ENCODE measurements around the gene ZCCHC3.

Gene ZCCHC3

DNA sequence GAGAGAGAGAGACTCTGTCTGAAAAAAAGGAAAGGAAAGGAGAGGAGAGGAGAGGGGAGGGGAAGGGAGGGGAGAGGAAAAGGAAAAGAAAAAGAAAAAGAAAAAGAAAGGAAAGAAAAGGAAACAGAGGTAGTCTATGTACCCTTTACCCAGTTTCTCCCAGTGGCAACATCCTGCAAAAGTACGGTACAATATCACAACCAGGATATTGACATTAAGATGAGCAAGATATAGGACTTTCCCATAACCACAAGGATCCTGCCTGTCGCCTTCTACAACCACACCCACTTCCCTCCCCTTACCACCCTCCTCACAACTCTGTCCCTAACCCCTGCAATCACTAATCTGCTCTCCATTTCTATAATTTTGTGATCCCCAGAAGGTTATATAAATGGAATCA is 10.9 kb upstream of the ZCCHC3 start:
- no peak for DNase-seq

DNA sequence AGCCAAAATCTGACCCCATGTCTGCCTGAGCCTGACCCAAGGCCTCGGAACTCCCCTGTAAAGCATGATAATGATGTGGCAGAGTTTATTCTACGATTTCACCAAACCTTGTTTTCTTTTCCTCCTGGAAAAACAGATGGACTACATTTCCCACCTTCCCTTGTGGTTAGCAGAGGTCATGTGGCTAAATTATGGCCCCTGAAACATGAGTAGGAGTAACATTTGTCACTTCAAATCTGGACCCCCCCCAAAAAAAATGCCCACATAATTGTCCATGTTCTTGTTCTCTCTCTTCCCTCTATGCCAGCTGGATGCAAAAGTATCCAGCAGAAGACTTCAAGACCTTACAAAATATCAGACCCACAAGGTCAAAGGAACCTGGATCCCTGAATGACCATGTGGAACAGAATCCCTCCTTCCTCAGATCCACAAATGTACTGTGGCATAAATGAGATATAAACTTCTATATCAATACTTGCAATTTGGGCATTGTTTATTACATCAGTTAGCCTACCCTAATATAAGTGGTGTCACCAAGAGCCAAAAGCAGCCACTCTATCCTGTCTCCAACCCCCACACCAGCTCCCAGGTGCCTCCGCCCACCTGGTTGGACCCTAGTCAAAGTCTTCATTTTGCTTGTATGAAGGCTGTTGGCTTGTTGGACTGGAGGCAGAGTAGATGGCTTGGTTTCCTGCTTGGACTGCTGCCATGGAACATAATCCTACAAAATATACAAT is 8.2 kb upstream of the ZCCHC3 start:
- DNase-seq: no peak

DNA sequence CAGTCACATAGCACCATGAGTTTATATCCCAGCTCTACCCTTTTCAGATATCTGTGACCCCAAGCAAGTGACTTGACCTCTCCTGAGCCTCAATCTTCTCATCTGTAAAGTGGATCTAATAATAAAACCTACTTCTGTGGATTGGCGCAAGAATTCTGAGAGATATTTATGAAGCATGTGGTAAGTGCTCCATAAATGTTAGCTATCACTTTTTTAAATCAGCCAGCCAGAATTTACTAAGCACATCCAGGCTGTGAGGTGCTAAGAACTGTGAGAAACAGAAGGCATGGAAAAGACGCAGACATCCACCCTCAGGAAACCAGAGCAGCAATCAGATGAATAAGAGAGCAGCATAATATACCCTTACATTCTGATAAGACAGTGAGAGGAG is 7.7 kb upstream of the ZCCHC3 start:
- no peak for DNase-seq

- DNase-seq: peak; percentile 88
Observed at GRCh38 chr20:290084-290831, 7.1 kb upstream of the ZCCHC3 start, which contains the start of gene C20orf96. Gene C20orf96, minus strand, starts transcription at chr20:290750. Its CDS starts 140 bp downstream, at chr20:290610.

DNA sequence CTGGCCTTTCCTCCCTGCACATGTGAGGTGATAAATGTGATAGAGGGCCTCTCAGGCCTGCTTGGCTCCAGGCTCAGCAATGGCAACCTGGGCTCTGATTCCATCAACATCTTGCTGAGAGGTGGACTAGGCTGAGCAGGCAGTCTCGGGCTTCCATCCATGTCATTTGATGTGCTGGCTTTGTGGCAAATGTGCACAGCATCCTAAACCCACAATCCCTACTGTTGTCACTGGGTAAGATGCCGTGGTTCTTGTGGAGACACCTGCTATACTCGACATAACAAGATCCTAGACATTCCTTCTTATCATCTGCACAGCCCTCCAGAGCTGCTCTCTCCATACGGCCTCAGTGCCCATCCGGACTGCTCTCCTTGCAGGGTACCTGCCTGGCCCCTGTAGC is 2.8 kb upstream of the ZCCHC3 start:
- no peak for DNase-seq

GRCh38 chr20:295804-296203 is 1.6 kb upstream of the ZCCHC3 start:
- DNase-seq: no peak

DNA sequence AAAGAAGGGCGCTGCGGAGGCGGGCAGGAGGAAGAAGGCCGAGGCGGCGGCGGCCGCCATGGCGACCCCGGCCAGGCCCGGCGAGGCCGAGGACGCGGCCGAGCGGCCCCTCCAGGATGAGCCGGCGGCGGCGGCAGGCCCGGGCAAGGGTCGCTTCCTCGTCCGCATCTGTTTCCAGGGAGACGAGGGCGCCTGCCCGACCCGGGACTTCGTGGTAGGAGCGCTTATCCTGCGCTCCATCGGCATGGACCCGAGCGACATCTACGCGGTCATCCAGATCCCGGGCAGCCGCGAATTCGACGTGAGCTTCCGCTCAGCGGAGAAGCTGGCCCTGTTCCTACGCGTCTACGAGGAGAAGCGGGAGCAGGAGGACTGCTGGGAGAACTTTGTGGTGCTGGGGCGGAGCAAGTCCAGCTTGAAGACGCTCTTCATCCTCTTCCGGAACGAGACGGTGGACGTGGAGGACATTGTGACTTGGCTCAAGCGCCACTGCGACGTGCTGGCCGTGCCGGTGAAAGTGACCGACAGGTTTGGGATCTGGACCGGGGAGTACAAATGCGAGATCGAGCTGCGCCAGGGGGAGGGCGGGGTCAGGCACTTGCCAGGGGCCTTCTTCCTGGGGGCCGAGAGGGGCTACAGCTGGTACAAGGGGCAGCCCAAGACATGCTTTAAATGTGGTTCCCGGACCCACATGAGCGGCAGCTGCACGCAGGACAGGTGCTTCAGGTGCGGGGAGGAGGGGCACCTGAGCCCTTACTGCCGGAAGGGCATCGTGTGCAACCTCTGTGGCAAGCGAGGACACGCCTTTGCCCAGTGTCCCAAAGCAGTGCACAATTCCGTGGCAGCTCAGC is 780 bp downstream of the ZCCHC3 start:
- peak; percentile 43 for DNase-seq

DNA sequence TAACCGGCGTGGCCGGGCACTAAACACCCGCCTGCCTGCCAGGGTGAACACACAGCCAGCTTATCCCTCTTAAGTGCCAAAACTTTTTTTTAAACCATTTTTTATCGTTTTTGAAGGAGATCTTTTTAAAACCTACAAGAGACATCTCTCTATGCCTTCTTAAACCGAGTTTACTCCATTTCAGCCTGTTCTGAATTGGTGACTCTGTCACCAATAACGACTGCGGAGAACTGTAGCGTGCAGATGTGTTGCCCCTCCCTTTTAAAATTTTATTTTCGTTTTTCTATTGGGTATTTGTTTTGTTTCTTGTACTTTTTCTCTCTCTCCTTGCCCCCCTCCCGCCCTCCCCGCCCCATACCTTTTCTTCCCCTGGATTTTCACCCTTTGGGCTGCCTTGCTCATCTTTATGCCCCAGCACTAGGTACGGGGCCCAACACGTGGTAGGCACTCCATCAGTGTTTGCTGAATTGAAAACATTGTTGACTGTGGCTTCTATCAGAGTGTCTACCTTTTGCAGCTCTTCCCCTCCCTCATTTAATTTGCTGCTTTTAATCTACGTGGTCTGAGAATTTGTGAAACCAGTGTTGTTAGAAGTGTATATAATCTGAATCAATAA is 1.5 kb downstream of the ZCCHC3 start:
- DNase-seq: no peak

DNA sequence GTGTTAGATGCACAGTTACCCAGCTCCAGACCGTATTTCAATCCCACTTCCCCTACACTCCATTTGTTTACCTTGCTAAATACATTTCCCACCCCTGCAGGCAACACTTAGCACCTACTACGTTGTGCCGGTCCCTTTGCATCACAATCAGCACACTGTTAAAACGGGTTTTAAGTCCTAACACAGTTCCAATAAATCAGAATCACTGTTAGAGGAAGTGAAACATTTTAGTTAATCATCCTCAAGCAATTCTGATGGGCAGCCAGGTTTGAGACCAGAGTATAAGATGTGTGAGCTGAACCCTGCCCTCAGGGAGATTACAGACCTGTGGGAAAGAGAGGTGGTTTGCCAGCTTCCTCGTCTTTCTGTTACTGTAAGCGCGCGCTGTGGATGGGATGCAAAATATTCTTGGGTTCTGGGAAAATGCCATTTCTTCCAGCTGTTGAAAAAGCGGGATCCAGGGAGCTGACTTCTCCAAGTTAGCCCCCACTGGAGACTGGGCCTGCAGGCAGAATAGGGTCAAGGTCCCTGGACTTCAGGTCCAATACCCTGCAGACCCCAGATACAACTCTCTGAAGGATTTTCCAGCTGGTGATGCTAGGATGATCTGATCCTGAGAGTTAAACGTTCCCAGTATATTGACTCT is 3.1 kb downstream of the ZCCHC3 start:
- no peak for DNase-seq

GRCh38 chr20:301886-302848 is 4.8 kb downstream of the ZCCHC3 start:
- DNase-seq: no peak

DNA sequence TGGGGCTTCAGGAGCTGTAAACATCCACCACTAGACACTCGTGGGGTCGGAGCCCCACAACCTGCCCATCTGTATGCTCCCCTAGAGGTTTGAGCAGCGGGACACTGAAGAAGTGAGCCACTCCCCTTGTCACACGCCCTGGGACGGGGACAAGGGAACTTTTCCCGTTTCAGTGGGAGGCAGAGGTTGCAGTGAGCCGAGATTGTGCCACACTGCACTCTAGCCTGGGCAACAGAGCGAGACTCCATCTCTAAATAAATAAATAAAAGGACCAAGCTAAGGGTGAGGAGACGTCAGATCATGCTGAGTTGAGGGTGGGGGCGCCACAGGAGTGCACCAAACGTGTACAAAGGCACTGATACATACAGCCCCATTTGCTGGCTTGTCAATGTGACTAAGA is 8.4 kb downstream of the ZCCHC3 start:
- DNase-seq: no peak

DNA sequence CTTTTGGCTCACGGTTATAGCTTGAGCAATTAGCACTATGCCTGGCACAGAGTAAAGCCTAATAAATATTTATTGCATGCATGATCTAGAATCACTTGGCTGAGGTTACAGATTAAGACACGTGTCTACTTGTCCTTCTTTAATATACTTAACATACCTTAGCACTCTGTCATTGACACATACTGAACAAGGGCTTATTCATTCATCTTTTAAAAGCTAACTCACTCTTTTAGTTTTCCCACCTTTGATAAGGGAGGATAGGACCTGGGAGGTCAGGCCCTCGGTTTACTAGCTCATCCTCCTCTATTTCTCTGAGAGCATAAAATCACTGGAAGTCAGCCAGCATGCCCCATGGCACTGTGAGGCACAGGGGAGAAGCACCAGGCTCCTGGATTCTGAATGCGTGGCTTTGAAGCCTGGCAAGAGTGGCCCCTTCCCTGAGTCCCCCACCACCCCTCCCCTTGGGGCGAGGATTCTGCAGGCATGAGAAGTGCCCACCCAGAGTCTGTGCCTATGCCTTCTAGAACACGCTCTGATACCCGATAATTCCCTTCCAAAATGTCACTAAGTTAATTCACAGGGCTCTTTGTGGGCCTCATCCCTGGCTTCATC is 11.2 kb downstream of the ZCCHC3 start:
- no peak for DNase-seq

DNA sequence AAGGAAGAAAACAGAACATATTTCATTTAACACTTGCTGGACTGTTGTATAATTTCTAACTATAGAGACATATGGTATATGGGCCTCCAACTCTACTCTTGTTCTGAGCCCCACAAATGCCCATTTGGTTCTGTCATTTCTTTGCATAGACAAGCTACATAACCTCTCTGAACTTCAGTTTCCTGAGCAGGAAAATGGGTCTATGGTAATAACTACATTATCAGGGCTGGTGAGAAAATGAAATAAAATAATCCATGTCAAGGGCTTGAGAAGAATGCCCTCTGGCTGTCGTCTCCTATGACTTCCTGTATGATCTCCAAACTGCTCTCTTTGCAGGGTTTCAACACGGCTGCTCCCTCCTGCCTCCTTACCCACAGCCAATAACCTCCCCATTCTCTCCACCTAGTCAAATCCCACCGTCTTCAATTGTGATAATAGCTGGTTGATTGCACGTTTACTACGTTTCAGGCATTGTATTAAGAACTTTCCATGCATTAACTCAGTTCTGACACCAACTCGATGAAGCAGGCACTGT is 12.0 kb downstream of the ZCCHC3 start:
- no peak for DNase-seq

DNA sequence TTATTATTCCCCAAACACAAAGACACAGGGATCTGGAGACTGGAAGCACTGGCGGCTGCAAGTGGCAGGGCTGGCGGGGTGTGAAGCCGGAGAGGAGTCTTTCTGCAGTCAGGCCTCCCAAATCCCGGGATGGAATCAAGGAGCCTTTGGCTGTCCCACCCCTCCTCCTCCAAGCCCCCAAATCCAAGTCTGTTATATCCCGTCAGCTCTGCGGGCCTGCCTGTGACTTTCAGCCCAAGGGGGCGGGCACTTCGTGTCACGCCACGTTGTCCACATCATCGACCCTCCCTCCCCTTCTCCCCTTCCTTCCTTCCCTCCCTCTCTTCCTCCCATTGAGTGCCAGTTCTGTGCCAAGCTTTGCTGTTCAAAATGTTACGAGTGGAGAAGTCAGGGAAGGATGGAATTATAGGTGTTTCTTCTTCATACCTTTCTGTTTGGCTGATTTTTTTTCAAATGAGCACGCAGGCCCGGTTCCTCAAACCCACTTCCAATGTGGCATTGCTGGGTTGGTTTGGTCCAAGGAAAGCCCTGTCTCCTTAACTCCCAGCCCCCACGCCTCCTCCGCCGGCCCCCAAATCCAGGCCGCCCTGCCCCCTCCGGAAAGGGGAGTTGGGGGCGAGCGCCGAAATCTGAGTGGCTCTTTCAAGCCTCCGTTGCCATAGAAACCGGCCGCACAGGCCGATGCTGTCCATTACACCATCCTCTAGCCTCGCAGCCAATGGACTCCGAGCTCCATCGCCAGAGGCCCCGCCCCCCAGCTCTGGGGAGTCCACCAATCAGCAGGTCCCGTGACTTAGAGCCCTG is 12.7 kb downstream of the ZCCHC3 start:
- DNase-seq: peak; percentile 92

GRCh38 chr20:310645-311044 is 13.3 kb downstream of the ZCCHC3 start:
- DNase-seq: no peak

- no peak for DNase-seq
Observed at GRCh38 chr20:311609-312008, 14.2 kb downstream of the ZCCHC3 start.

- DNase-seq: no peak
Observed at GRCh38 chr20:312067-312466, 14.7 kb downstream of the ZCCHC3 start.

DNA sequence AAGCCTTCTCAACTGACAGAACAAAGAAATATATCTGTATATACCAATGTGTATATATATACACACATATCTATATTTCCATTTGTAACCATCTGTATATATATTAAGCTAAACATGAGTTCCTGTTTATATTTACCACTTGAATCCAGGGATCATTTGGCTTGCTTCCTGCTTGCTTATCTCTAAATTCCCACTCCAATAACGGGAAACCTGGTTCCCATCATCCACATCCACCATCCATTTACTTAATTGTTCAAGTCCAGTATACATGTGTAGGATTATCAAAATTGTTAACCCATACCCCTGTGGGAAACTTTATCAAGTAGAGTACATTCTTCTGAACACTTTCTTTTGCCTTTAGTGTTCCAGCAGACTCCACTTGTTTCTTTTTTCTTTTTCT is 15.5 kb downstream of the ZCCHC3 start:
- no peak for DNase-seq

- DNase-seq: no peak
Observed at GRCh38 chr20:313402-313801, 16.0 kb downstream of the ZCCHC3 start.

DNA sequence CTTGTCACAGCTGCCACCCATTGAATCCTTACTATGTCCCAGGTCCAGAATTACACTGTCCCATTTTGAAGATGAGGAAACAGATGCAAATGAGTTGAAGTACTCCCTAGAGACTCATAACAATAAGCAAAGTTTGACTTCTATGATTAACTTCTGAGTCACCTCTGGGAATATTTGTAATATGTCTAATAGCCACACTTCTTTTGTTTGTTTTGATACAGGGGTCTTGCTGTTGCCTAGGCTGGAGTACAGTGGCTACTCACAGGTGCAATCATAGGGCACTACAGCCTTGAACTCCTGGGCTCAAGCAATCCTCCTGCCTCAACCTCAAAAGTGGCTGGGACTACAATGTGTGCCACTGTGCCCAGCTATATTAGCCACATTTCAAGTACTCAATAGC is 16.6 kb downstream of the ZCCHC3 start:
- no peak for DNase-seq

Measured in CD4-positive, alpha-beta T cell treated with Interferon gamma for 1 hour (primary cell).